OCI-LY7 (cell line): ENCODE measurements around the gene NBPF14.
"Not testable (repeated sequence)": the region's sequence is repeated elsewhere in the genome, so short reads cannot be mapped to it uniquely, and the experiment has no call there.

Source experiments
- CTCF ChIP-seq: fragments of 200-600 bp; sonication (generic); conservative IDR thresholded peaks from 2 replicates; pipeline ENCODE4 v1.5.1; 2014; ENCODE audit warnings: mild to moderate bottlenecking, antibody characterized with exemption, low read length, moderate library complexity, mixed read lengths
- EZH2phosphoT487 ChIP-seq: fragments of 200-600 bp; sonication (generic); IDR thresholded peaks from 2 replicates; pipeline ENCODE4 v1.6.1; 2018; ENCODE audit warnings: low read depth, borderline replicate concordance, mild to moderate bottlenecking, mixed run types, antibody characterized with exemption, low read length, moderate library complexity, mixed read lengths

GRCh38 chr1:148512571-148513184 is 83.1 kb downstream of the NBPF14 start:
- TF ChIP-seq CTCF, EZH2phosphoT487: not testable (repeated sequence)
